Adrenal gland (tissue), 5 donors: ENCODE data around the gene LRRK2.

Source experiments
- CTCF ChIP-seq, 6 experiments: fragments of 450-650 bp in 4 of 6; fragments of 200-600 bp in 2 of 6; sonication (generic) in 1 of 6; IDR thresholded peaks; 1 replicate in 5 of 6; 2 replicates in 1 of 6; pipeline versions ENCODE4 v1.5.1 to v1.8.0; 2016 to 2021; ENCODE audit warnings: antibody characterized with exemption in 6 of 6, mild to moderate bottlenecking in 2 of 6, moderate library complexity in 1 of 6
- POLR2A ChIP-seq, 2 donors: fragments of 450-650 bp; IDR thresholded peaks; one replicate each; pipeline ENCODE4 v1.6.1; 2017; ENCODE audit warnings: antibody characterized with exemption in 2 of 2, mild to moderate bottlenecking in 2 of 2, moderate library complexity in 1 of 2
- donor health status: DM: no; HTN: no; CAD: no.

GRCh38 chr12:40405419-40405818, 180.6 kb downstream of the LRRK2 start:
- TF ChIP-seq CTCF (IDR thresholded peaks at IDR 0.05) = no peak
- no peak for TF ChIP-seq POLR2A (IDR thresholded peaks at IDR 0.05)
